ENCODE measurements around the gene MX1. TPM values are rescaled to one million over a fixed set of nuclear protein-coding genes. Genes with fewer than 3 reads are reported as not detected.

MX1 gene
- total RNA-seq, 2 experiments from 2014 or later: 23.9 to 24.7 TPM

GRCh38 chr21:41378849-41379248 lies 47.2 kb upstream of the MX1 start:
- ChIA-PET POLR2A (interaction anchor here (0.5 to 1.2 kb wide), 2 partner anchors 21 to 247 kb away, joined by 3 to 4 read pairs; no protein-coding TSS in a partner anchor), CTCF (ENCODE audit: unreplicated experiment) (interaction anchor here (0.8 to 1.2 kb wide), 2 partner anchors 9 to 10 kb away, joined by 3 read pairs; no protein-coding TSS in a partner anchor)
- no peaks in the 10 kb centered on the region for H3K4me1 ChIP-seq (ENCODE audit: insufficient read depth, low read length, poor library complexity, severe bottlenecking)
- no peaks in the 10 kb centered on the region for H4K20me1 ChIP-seq (ENCODE audit: insufficient read depth, low read length)
- no peaks in the 10 kb centered on the region for H3K79me2 ChIP-seq (ENCODE audit: insufficient read depth, low read depth, low read length)
- intact Hi-C loops (cut with micrococcal nuclease; ENCODE audit: unreplicated experiment): no loop called here
- no peak overlapping the region for H3K4me3 ChIP-seq (ENCODE audit: low read depth, low read length, poor library complexity, severe bottlenecking)
- DNase-seq (ENCODE audit: low spot score): no peak
- H2AFZ ChIP-seq (ENCODE audit: low read length): no peak overlapping the region
- BruUV-seq (replicated peaks): no TSS peak
- no peak overlapping the region for H3K4me2 ChIP-seq (ENCODE audit: low read length)
- no peak for TF ChIP-seq EZH2phosphoT487 (IDR thresholded peaks at IDR 0.05; ENCODE audit: borderline replicate concordance, low read depth, low read length)
- TF ChIP-seq, protein P1, sequence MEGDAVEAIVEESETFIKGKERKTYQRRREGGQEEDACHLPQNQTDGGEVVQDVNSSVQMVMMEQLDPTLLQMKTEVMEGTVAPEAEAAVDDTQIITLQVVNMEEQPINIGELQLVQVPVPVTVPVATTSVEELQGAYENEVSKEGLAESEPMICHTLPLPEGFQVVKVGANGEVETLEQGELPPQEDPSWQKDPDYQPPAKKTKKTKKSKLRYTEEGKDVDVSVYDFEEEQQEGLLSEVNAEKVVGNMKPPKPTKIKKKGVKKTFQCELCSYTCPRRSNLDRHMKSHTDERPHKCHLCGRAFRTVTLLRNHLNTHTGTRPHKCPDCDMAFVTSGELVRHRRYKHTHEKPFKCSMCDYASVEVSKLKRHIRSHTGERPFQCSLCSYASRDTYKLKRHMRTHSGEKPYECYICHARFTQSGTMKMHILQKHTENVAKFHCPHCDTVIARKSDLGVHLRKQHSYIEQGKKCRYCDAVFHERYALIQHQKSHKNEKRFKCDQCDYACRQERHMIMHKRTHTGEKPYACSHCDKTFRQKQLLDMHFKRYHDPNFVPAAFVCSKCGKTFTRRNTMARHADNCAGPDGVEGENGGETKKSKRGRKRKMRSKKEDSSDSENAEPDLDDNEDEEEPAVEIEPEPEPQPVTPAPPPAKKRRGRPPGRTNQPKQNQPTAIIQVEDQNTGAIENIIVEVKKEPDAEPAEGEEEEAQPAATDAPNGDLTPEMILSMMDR (conservative IDR thresholded peaks at IDR 0.05; ENCODE audit: low read length): no peak
- no peak overlapping the region for H3K27ac ChIP-seq (ENCODE audit: low read depth, low read length, poor library complexity, severe bottlenecking)
- H3K36me3 ChIP-seq (ENCODE audit: insufficient read depth, low read length): no peaks in the 10 kb centered on the region
- no peaks in the 10 kb centered on the region for H3K9me3 ChIP-seq (ENCODE audit: low read length)
- no peaks in the 10 kb centered on the region for H3K9me2 ChIP-seq (ENCODE audit: insufficient read depth, low read length)

DNA sequence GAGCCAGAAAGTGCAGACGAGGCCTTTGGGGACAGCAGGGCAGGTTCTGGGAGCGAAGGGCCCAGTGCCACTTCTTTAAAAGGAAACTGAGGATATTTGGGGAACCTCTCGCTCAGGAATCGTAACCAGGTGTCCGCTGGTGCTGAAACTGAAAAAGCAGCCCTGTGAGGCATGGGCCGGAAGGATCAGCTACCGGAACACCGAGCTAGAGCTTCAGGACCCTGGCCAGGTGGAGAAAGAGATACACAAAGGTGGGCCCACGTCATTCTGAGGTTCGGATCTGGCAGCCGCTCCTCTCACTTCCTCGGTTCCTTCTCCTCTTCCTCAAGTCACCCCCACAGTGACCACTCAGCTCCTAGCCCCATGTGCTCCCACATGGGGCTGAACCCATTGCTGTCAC lies 46.1 kb upstream of the MX1 start:
- no peak for TF ChIP-seq EZH2phosphoT487 (IDR thresholded peaks at IDR 0.05; ENCODE audit: borderline replicate concordance, low read depth, low read length)
- TF ChIP-seq, protein P1 (conservative IDR thresholded peaks at IDR 0.05; ENCODE audit: low read length): no peak
- intact Hi-C loops (cut with micrococcal nuclease; ENCODE audit: unreplicated experiment): no loop called here
- Histone ChIP-seq H3K4me3 (ENCODE audit: low read depth, low read length, poor library complexity, severe bottlenecking) (no peak overlapping the region), H3K27ac (ENCODE audit: low read depth, low read length, poor library complexity, severe bottlenecking) (no peak overlapping the region), H2AFZ (ENCODE audit: low read length) (no peak overlapping the region), H3K36me3 (ENCODE audit: insufficient read depth, low read length) (no peaks in the 10 kb centered on the region), H3K9me3 (ENCODE audit: low read length) (no peaks in the 10 kb centered on the region), H3K79me2 (ENCODE audit: insufficient read depth, low read depth, low read length) (no peaks in the 10 kb centered on the region), H3K4me2 (ENCODE audit: low read length) (no peak overlapping the region), H4K20me1 (ENCODE audit: insufficient read depth, low read length) (no peaks in the 10 kb centered on the region), H3K9me2 (ENCODE audit: insufficient read depth, low read length) (no peaks in the 10 kb centered on the region), H3K4me1 (ENCODE audit: insufficient read depth, low read length, poor library complexity, severe bottlenecking) (no peaks in the 10 kb centered on the region)
- no peak for DNase-seq (ENCODE audit: low spot score)
- no TSS peak for BruUV-seq (replicated peaks)
- ChIA-PET POLR2A (no interaction called here), CTCF (ENCODE audit: unreplicated experiment) (no interaction called here)

GRCh38 chr21:41381731-41382130 lies 44.3 kb upstream of the MX1 start:
- Histone ChIP-seq H3K9me2 (ENCODE audit: insufficient read depth, low read length) (no peaks in the 10 kb centered on the region), H3K4me3 (ENCODE audit: low read depth, low read length, poor library complexity, severe bottlenecking) (no peak overlapping the region), H3K4me1 (ENCODE audit: insufficient read depth, low read length, poor library complexity, severe bottlenecking) (no peaks in the 10 kb centered on the region), H3K4me2 (ENCODE audit: low read length) (no peak overlapping the region), H3K27ac (ENCODE audit: low read depth, low read length, poor library complexity, severe bottlenecking) (no peak overlapping the region), H3K79me2 (ENCODE audit: insufficient read depth, low read depth, low read length) (no peaks in the 10 kb centered on the region), H4K20me1 (ENCODE audit: insufficient read depth, low read length) (no peaks in the 10 kb centered on the region), H2AFZ (ENCODE audit: low read length) (no peak overlapping the region), H3K36me3 (ENCODE audit: insufficient read depth, low read length) (no peaks in the 10 kb centered on the region), H3K9me3 (ENCODE audit: low read length) (no peaks in the 10 kb centered on the region)
- BruUV-seq (replicated peaks): no TSS peak
- ChIA-PET POLR2A (interaction anchor here (0.6 kb wide), 1 partner anchor 93 kb away, joined by 3 read pairs; no protein-coding TSS in a partner anchor), CTCF (ENCODE audit: unreplicated experiment) (no interaction called here)
- intact Hi-C loops (cut with micrococcal nuclease; ENCODE audit: unreplicated experiment): no loop called here
- TF ChIP-seq EZH2phosphoT487 (IDR thresholded peaks at IDR 0.05; ENCODE audit: borderline replicate concordance, low read depth, low read length): no peak
- TF ChIP-seq, protein P1 (conservative IDR thresholded peaks at IDR 0.05; ENCODE audit: low read length): no peak
- DNase-seq (ENCODE audit: low spot score): no peak

All from OCI-LY7 (cell line).